IMR-90 (cell line): ENCODE data around the gene CLIC3. TPM values are rescaled to one million over a fixed set of nuclear protein-coding genes. Genes with fewer than 3 reads are reported as not detected.

Experiments
- ATAC-seq: fragments of 200-7000 bp; cut with Tn5 transposase; 2 replicates; pipeline ENCODE4 v1.9.1; 2020; ENCODE audit warnings: low read depth, mild to moderate bottlenecking, moderate library complexity
- BruUV-seq: library from RNA; stranded (reverse); fragments of 400-500 nt; replicated peaks from 2 replicates; lab custom pipeline; 2021; lab: Mats Ljungman, UMichigan
- CTCF ChIA-PET: fragments of 300-600 bp; formaldehyde crosslinking; extraction: SDS; loops from one replicate; lab custom pipeline; 2021; ENCODE audit warnings: antibody characterized with exemption; lab: Yijun Ruan, JAX
- POLR2A ChIA-PET: fragments of 300-600 bp; sonication (Branson Sonifier 250); formaldehyde crosslinking; loops from one replicate; lab custom pipeline; 2022; ENCODE audit warnings: antibody characterized with exemption; ENCODE audit not compliant: unreplicated experiment; lab: Charles Lee
- DNase-seq: peaks from one replicate; pipeline ENCODE4 v3.0.0; 2013
- H2AFZ ChIP-seq: replicated peaks from 2 replicates; pipeline ENCODE3; 2013; ENCODE audit warnings: low read length, mild to moderate bottlenecking; ENCODE audit not compliant: poor library complexity
- H2AK5ac ChIP-seq: 2 replicates; pipeline ENCODE4 v1.6.1; 2013; ENCODE audit warnings: low read depth, low read length, inconsistent platforms
- H2AK9ac ChIP-seq: replicated peaks from 2 replicates; pipeline ENCODE3; 2013; ENCODE audit warnings: mild to moderate bottlenecking, low read depth, low read length, moderate library complexity; ENCODE audit not compliant: poor library complexity
- H2BK120ac ChIP-seq: 2 replicates; pipeline ENCODE4 v1.6.1; 2013; ENCODE audit warnings: low read depth, low read length, inconsistent platforms
- H2BK15ac ChIP-seq: 3 replicates; pipeline ENCODE4 v1.6.1; 2013; ENCODE audit warnings: low read depth, low read length, inconsistent platforms
- H2BK20ac ChIP-seq: 2 replicates; pipeline ENCODE4 v1.6.1; 2013; ENCODE audit warnings: low read depth, mild to moderate bottlenecking, inconsistent platforms, low read length, moderate library complexity
- H2BK5ac ChIP-seq: 2 replicates; pipeline ENCODE4 v1.6.1; 2013; ENCODE audit warnings: mild to moderate bottlenecking, low read depth, low read length, inconsistent platforms; ENCODE audit not compliant: poor library complexity, severe bottlenecking
- H3K14ac ChIP-seq: replicated peaks from 2 replicates; pipeline ENCODE4 v1.6.1; 2013; ENCODE audit warnings: low read depth, low read length, inconsistent platforms
- H3K18ac ChIP-seq: 2 replicates; pipeline ENCODE4 v1.6.1; 2013; ENCODE audit warnings: low read depth, low read length, control low read depth
- H3K23ac ChIP-seq: 2 replicates; pipeline ENCODE4 v1.6.1; 2013; ENCODE audit warnings: low read depth, low read length, inconsistent platforms
- H3K27ac ChIP-seq: 2 replicates; pipeline ENCODE4 v1.5.1; 2013; ENCODE audit warnings: mild to moderate bottlenecking, control low read depth, low read length; ENCODE audit not compliant: insufficient read depth
- H3K27me3 ChIP-seq: 2 replicates; pipeline ENCODE4 v1.6.1; 2013; ENCODE audit warnings: low read length; ENCODE audit not compliant: control insufficient read depth, insufficient read depth
- H3K36me3 ChIP-seq: 2 replicates; pipeline ENCODE4 v1.6.1; 2013; ENCODE audit warnings: low read length, mixed read lengths; ENCODE audit not compliant: control insufficient read depth, insufficient read depth
- H3K4ac ChIP-seq: 2 replicates; pipeline ENCODE4 v1.6.1; 2013; ENCODE audit warnings: low read depth, low read length, inconsistent platforms
- H3K4me1 ChIP-seq: 2 replicates; pipeline ENCODE4 v1.6.1; 2013; ENCODE audit warnings: low read length, mixed read lengths; ENCODE audit not compliant: control insufficient read depth, insufficient read depth
- H3K4me2 ChIP-seq: 2 replicates; pipeline ENCODE4 v1.6.1; 2013; ENCODE audit warnings: low read depth, mild to moderate bottlenecking, control low read depth, low read length, moderate library complexity
- H3K4me3 ChIP-seq: 2 replicates; pipeline ENCODE4 v1.5.1; 2013; ENCODE audit warnings: low read depth, mild to moderate bottlenecking, control low read depth, low read length, moderate library complexity; ENCODE audit not compliant: insufficient read depth
- H3K56ac ChIP-seq: 2 replicates; pipeline ENCODE4 v1.6.1; 2013; ENCODE audit warnings: low read length, inconsistent platforms; ENCODE audit not compliant: insufficient read depth; ENCODE audit errors: extremely low read depth
- H3K79me1 ChIP-seq, 2 experiments: 2 replicates each; pipeline ENCODE4 v1.6.1; 2013; ENCODE audit warnings: low read length in 2 of 2, inconsistent platforms in 1 of 2, low read depth in 1 of 2
- H3K9ac ChIP-seq: 2 replicates; pipeline ENCODE4 v1.6.1; 2013; ENCODE audit warnings: low read depth, low read length, control low read depth
- H3K9me1 ChIP-seq: 2 replicates; pipeline ENCODE4 v1.6.1; 2013; ENCODE audit warnings: low read length, inconsistent platforms; ENCODE audit not compliant: insufficient read depth
- H3K9me3 ChIP-seq: 2 replicates; pipeline ENCODE4 v1.6.1; 2013; ENCODE audit warnings: low read length; ENCODE audit not compliant: control insufficient read depth, insufficient read depth
- H4K20me1 ChIP-seq: 2 replicates; pipeline ENCODE4 v1.6.1; 2013; ENCODE audit warnings: low read length, inconsistent platforms; ENCODE audit not compliant: insufficient read depth
- H4K5ac ChIP-seq: 2 replicates; pipeline ENCODE4 v1.6.1; 2013; ENCODE audit warnings: mild to moderate bottlenecking, low read depth, low read length, control low read depth
- H4K8ac ChIP-seq, 2 experiments: 2 replicates each; pipeline ENCODE4 v1.6.1; 2013; ENCODE audit warnings: low read depth in 2 of 2, low read length in 2 of 2, control low read depth in 1 of 2, inconsistent platforms in 1 of 2
- H4K91ac ChIP-seq: 2 replicates; pipeline ENCODE4 v1.6.1; 2013; ENCODE audit warnings: low read depth, low read length, inconsistent platforms; ENCODE audit not compliant: insufficient read depth
- BHLHE40 ChIP-seq: fragments of 150-350 bp; IDR thresholded peaks from 2 replicates; pipeline ENCODE4 v1.6.1; 2016; ENCODE audit warnings: mild to moderate bottlenecking, low read depth, low read length
- CEBPB ChIP-seq: IDR thresholded peaks from 2 replicates; pipeline ENCODE4 v1.6.1; 2012; ENCODE audit warnings: low read depth, low read length, improper control_type of control experiment
- CHD1 ChIP-seq: IDR thresholded peaks from 2 replicates; pipeline ENCODE4 v1.6.1; 2012; ENCODE audit warnings: low read depth, low read length, improper control_type of control experiment
- ELK1 ChIP-seq: fragments of 150-350 bp; IDR thresholded peaks from 2 replicates; pipeline ENCODE4 v1.6.1; 2016; ENCODE audit warnings: low read depth, mild to moderate bottlenecking, low read length, moderate library complexity, borderline replicate concordance
- FOS ChIP-seq: fragments of 150-350 bp; IDR thresholded peaks from 2 replicates; pipeline ENCODE4 v1.6.1; 2016; ENCODE audit warnings: low read depth, low read length
- MAFK ChIP-seq: IDR thresholded peaks from 2 replicates; pipeline ENCODE4 v1.6.1; 2012; ENCODE audit warnings: low read depth, low read length, improper control_type of control experiment
- NFE2L2 ChIP-seq: fragments of 150-350 bp; IDR thresholded peaks from 2 replicates; pipeline ENCODE4 v1.6.1; 2016; ENCODE audit warnings: low read depth, mild to moderate bottlenecking, low read length
- POLR2A ChIP-seq: IDR thresholded peaks from 2 replicates; pipeline ENCODE4 v1.6.1; 2012; ENCODE audit warnings: mild to moderate bottlenecking, low read depth, low read length
- RAD21 ChIP-seq: IDR thresholded peaks from 2 replicates; pipeline ENCODE4 v1.6.1; 2012; ENCODE audit warnings: low read length, improper control_type of control experiment
- RCOR1 ChIP-seq: IDR thresholded peaks from 2 replicates; pipeline ENCODE4 v1.6.1; 2012; ENCODE audit warnings: mild to moderate bottlenecking, low read length, improper control_type of control experiment; ENCODE audit not compliant: insufficient replicate concordance
- RFX5 ChIP-seq: IDR thresholded peaks from 2 replicates; pipeline ENCODE4 v1.8.0; 2012; ENCODE audit warnings: low read depth, mild to moderate bottlenecking, low read length, moderate library complexity
- SMC3 ChIP-seq: fragments of 150-350 bp; IDR thresholded peaks from 2 replicates; pipeline ENCODE4 v1.6.1; 2016; ENCODE audit warnings: low read depth, mild to moderate bottlenecking, antibody characterized with exemption, low read length, moderate library complexity
- USF2 ChIP-seq: fragments of 150-350 bp; IDR thresholded peaks from 2 replicates; pipeline ENCODE4 v1.6.1; 2017; ENCODE audit warnings: mild to moderate bottlenecking, antibody characterized with exemption, low read length, low read depth
- WGBS, 2 experiments: methylation state at CpG; one replicate each; pipeline versions ENCODE4 v1.1.5 to v1.1.7; 2013; ENCODE audit warnings: missing lambda C conversion rate in 2 of 2; ENCODE audit not compliant: insufficient read length in 1 of 2; ENCODE audit errors: extremely low coverage in 2 of 2; 5-methylcytosine and 5-hydroxymethylcytosine counted together
- dilution Hi-C: fragments of 300-500 bp; cut with HindIII; formaldehyde crosslinking; loops from one replicate; pipeline ENCODE4 v1.14.3; 2018; ENCODE audit warnings: low sequenced_read_pairs; ENCODE audit not compliant: unreplicated experiment
- in situ Hi-C: fragments of 300-500 bp; cut with MboI; formaldehyde crosslinking; loops from 3 replicates; pipeline ENCODE4 v1.14.3; 2019; ENCODE audit warnings: low sequenced_read_pairs, inconsistent platforms, mixed read lengths
- intact Hi-C: fragments of 100-400 bp; cut with micrococcal nuclease; formaldehyde crosslinking; loops from 2 replicates; pipeline ENCODE4 v1.10.0; 2022
- polyA plus RNA-seq, 3 experiments: library from polyadenylated mRNA; depleted of rRNA; stranded (reverse); fragments of >200 nt; gene quantifications; 2 replicates each; pipeline ENCODE4 v1.2.3, GENCODE V29; 2012; ENCODE audit warnings: low replicate concordance in 1 of 3
- total RNA-seq: library from RNA; depleted of rRNA; stranded (reverse); fragments of >200 nt; gene quantifications from 2 replicates; pipeline ENCODE4 v1.2.3, GENCODE V29; 2012

The CLIC3 gene
- total and polyA plus RNA-seq, 2 of the 4 experiments (the other 2 are of a cell fraction) = 0.18 to 1.7 TPM

- Histone ChIP-seq H4K91ac (no peak overlapping the region), H2BK15ac (no peak overlapping the region), H2AFZ (no peak overlapping the region), H2AK5ac (no peak overlapping the region), H2AK9ac (no peak overlapping the region), H3K9me1 (no peaks in the 10 kb centered on the region), H3K27ac (no peak overlapping the region), H3K4me1 (no peaks in the 10 kb centered on the region), H2BK120ac (no peak overlapping the region), H4K20me1 (no peaks in the 10 kb centered on the region), H3K56ac (no peak overlapping the region), H2BK5ac (no peak overlapping the region), H3K4me2 (no peak overlapping the region), H3K4ac (no peak overlapping the region), H3K79me1 (no peaks in the 10 kb centered on the region), H3K18ac (no peak overlapping the region), H3K4me3 (no peak overlapping the region), H3K36me3 (peaks cover 49% of the 10 kb centered on the region), H3K14ac (no peak overlapping the region), H4K8ac (no peak overlapping the region), H3K9ac (no peak overlapping the region), H3K27me3 (no peaks in the 10 kb centered on the region), H3K23ac (no peak overlapping the region), H2BK20ac (no peak overlapping the region), H4K5ac (no peak overlapping the region), H3K9me3 (no peaks in the 10 kb centered on the region)
- no peak for TF ChIP-seq NFE2L2
- no peak for TF ChIP-seq RCOR1
- no peak for TF ChIP-seq ELK1
- TF ChIP-seq FOS = no peak
- TF ChIP-seq BHLHE40 = no peak
- TF ChIP-seq RFX5 = no peak
- no peak for TF ChIP-seq RAD21
- no peak for TF ChIP-seq CHD1
- no peak for TF ChIP-seq SMC3
- no peak for TF ChIP-seq POLR2A
- TF ChIP-seq USF2 = no peak
- TF ChIP-seq CEBPB = no peak
- no peak for TF ChIP-seq MAFK
- CTCF ChIA-PET = no interaction called here
- POLR2A ChIA-PET = no interaction called here
- dilution Hi-C loops (no loop called here), intact Hi-C loops (no loop called here), in situ Hi-C loops (no loop called here)
- no peak for ATAC-seq
- no peak for DNase-seq
- BruUV-seq = no TSS peak
- WGBS, 2 experiments = 94% methylated on average over 11 of the region's 23 CpGs; no CpG with 5 or more reads in 1 of the 2 experiments
Measured at GRCh38 chr9:137014166-137014565, 17.8 kb upstream of the CLIC3 start.
